ENCODE results near the gene COL20A1.

- TF ChIP-seq CTCF (IDR thresholded peaks at IDR 0.05) (no peak), POLR2A (IDR thresholded peaks at IDR 0.05) (no peak)
These were observed 19.3 kb downstream of the COL20A1 start for GRCh38 chr20:63312273-63312672.
